OCI-LY3 (cell line): ENCODE measurements around the gene JOSD1.

Experiments
- H2AFZ ChIP-seq: fragments of 200-600, 300-600 bp; shearing (Covaris generic); 2 replicates; pipeline ENCODE4 v1.6.0; 2014; ENCODE audit warnings: antibody characterized with exemption, low read depth, low read length
- H3K27ac ChIP-seq: fragments of 200-600, 300-600 bp; sonication (generic); 2 replicates; pipeline ENCODE4 v1.5.1; 2014; ENCODE audit warnings: mild to moderate bottlenecking, low read length, moderate library complexity, mixed read lengths
- H3K27me3 ChIP-seq: fragments of 200-600, 300-600 bp; sonication (generic); 2 replicates; pipeline ENCODE4 v1.6.1; 2014; ENCODE audit warnings: low read depth, low read length, mixed read lengths
- H3K36me3 ChIP-seq: fragments of 200-600, 300-600 bp; sonication (generic); replicated peaks from 2 replicates; pipeline ENCODE3; 2014; ENCODE audit warnings: low read depth, low read length, mixed read lengths
- H3K4me1 ChIP-seq: fragments of 300-600, 200-600 bp; sonication (generic); 2 replicates; pipeline ENCODE4 v1.6.1; 2014; ENCODE audit warnings: low read length, mixed read lengths
- H3K4me2 ChIP-seq: fragments of 200-600, 300-600 bp; sonication (generic); 2 replicates; pipeline ENCODE4 v1.6.1; 2014; ENCODE audit warnings: low read length, mixed read lengths
- H3K4me3 ChIP-seq: fragments of 300-600, 200-600 bp; sonication (generic); 2 replicates; pipeline ENCODE4 v1.5.1; 2014; ENCODE audit warnings: antibody characterized with exemption, mild to moderate bottlenecking, low read length, moderate library complexity
- H3K79me2 ChIP-seq: fragments of 300-600, 200-600 bp; shearing (Covaris generic); 2 replicates; pipeline ENCODE4 v1.6.1; 2014; ENCODE audit warnings: mild to moderate bottlenecking, low read length, mixed read lengths
- H3K9ac ChIP-seq: fragments of 300-600, 200-600 bp; shearing (Covaris generic); 2 replicates; pipeline ENCODE4 v1.6.0; 2014; ENCODE audit warnings: mild to moderate bottlenecking, low read length, moderate library complexity
- H3K9me3 ChIP-seq: fragments of 200-600, 300-600 bp; shearing (Covaris generic); 2 replicates; pipeline ENCODE4 v1.6.1; 2014; ENCODE audit warnings: low read length, mixed read lengths; ENCODE audit not compliant: insufficient read depth
- H4K20me1 ChIP-seq: fragments of 200-600, 300-600 bp; sonication (generic); 2 replicates; pipeline ENCODE4 v1.6.1; 2016; ENCODE audit warnings: low read length, mixed read lengths; ENCODE audit not compliant: insufficient read depth
- EZH2phosphoT487 ChIP-seq: fragments of 200-600 bp; shearing (Covaris generic); IDR thresholded peaks from 2 replicates; pipeline ENCODE4 v1.6.1; 2018; ENCODE audit warnings: antibody characterized with exemption, mixed run types, low read depth
- TF ChIP-seq, protein P1 (sequence below): fragments of 200-600, 300-600 bp; sonication (generic); IDR thresholded peaks from 2 replicates; pipeline ENCODE4 v1.5.1; 2014; ENCODE audit warnings: antibody characterized with exemption, low read length, low read depth

JOSD1 gene

GRCh38 chr22:38745676-38746460 is 45.1 kb upstream of the JOSD1 start:
- no peaks in the 10 kb centered on the region for H3K27me3 ChIP-seq
- H3K4me2 ChIP-seq = no peak overlapping the region
- H3K9ac ChIP-seq = no peak overlapping the region
- no peaks in the 10 kb centered on the region; the same call in 1 of the 2 replicates for H4K20me1 ChIP-seq
- H2AFZ ChIP-seq = no peak overlapping the region
- TF ChIP-seq, protein P1, sequence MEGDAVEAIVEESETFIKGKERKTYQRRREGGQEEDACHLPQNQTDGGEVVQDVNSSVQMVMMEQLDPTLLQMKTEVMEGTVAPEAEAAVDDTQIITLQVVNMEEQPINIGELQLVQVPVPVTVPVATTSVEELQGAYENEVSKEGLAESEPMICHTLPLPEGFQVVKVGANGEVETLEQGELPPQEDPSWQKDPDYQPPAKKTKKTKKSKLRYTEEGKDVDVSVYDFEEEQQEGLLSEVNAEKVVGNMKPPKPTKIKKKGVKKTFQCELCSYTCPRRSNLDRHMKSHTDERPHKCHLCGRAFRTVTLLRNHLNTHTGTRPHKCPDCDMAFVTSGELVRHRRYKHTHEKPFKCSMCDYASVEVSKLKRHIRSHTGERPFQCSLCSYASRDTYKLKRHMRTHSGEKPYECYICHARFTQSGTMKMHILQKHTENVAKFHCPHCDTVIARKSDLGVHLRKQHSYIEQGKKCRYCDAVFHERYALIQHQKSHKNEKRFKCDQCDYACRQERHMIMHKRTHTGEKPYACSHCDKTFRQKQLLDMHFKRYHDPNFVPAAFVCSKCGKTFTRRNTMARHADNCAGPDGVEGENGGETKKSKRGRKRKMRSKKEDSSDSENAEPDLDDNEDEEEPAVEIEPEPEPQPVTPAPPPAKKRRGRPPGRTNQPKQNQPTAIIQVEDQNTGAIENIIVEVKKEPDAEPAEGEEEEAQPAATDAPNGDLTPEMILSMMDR = no peak
- no peak for TF ChIP-seq EZH2phosphoT487
- no peaks in the 10 kb centered on the region for H3K9me3 ChIP-seq
- H3K4me1 ChIP-seq = no peaks in the 10 kb centered on the region
- peaks cover 74% of the 10 kb centered on the region for H3K36me3 ChIP-seq
- H3K79me2 ChIP-seq = no peaks in the 10 kb centered on the region
- no peak overlapping the region for H3K27ac ChIP-seq
- no peak overlapping the region for H3K4me3 ChIP-seq

- Histone ChIP-seq H3K27ac (no peak overlapping the region), H3K79me2 (no peaks in the 10 kb centered on the region), H3K4me2 (no peak overlapping the region), H3K36me3 (peaks cover 75% of the 10 kb centered on the region), H3K9ac (no peak overlapping the region), H3K4me3 (no peak overlapping the region), H3K4me1 (no peaks in the 10 kb centered on the region), H3K9me3 (no peaks in the 10 kb centered on the region), H4K20me1 (no peaks in the 10 kb centered on the region; the same call in 1 of the 2 replicates), H3K27me3 (no peaks in the 10 kb centered on the region), H2AFZ (no peak overlapping the region)
- no peak for TF ChIP-seq EZH2phosphoT487
- TF ChIP-seq, protein P1 = no peak
Observed at GRCh38 chr22:38744981-38745380, 44.2 kb upstream of the JOSD1 start.

- no peak overlapping the region for H3K27ac ChIP-seq
- H3K9ac ChIP-seq = no peak overlapping the region
- H3K4me3 ChIP-seq = no peak overlapping the region
- no peak overlapping the region for H2AFZ ChIP-seq
- no peaks in the 10 kb centered on the region for H3K79me2 ChIP-seq
- no peak overlapping the region for H3K4me2 ChIP-seq
- H3K27me3 ChIP-seq = no peaks in the 10 kb centered on the region
- no peaks in the 10 kb centered on the region for H3K9me3 ChIP-seq
- H3K4me1 ChIP-seq = no peaks in the 10 kb centered on the region
- TF ChIP-seq, protein P1 = no peak
- no peak for TF ChIP-seq EZH2phosphoT487
- no peaks in the 10 kb centered on the region; the same call in 1 of the 2 replicates for H4K20me1 ChIP-seq
- peaks cover 82% of the 10 kb centered on the region for H3K36me3 ChIP-seq
Observed at GRCh38 chr22:38742176-38742942, 41.6 kb upstream of the JOSD1 start.

DNA sequence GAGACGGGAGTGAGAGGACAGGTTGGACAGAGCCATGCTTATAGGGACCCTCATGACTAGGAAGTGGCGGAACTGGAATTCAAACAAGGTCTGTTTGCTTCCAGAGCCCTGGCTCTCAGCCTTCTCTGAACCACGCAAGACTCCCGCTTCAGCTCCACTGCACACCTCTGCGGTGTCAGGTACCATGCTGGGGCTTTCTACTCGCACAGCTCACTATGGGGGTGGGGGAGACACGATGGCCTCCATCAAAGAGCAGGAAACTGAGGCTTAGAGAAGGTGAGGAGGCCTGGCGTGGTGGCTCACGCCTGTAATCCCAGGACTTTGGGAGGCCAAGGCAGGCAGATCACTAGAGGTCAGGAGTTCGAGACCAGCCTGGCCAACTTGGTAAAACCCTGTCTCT is 40.8 kb upstream of the JOSD1 start:
- Histone ChIP-seq H2AFZ (no peak overlapping the region), H3K4me3 (no peak overlapping the region), H3K4me1 (no peaks in the 10 kb centered on the region), H3K4me2 (no peak overlapping the region), H3K27ac (no peak overlapping the region), H3K27me3 (no peaks in the 10 kb centered on the region), H3K79me2 (no peaks in the 10 kb centered on the region), H3K9me3 (no peaks in the 10 kb centered on the region), H3K9ac (no peak overlapping the region), H3K36me3 (peaks cover 87% of the 10 kb centered on the region), H4K20me1 (no peaks in the 10 kb centered on the region; the same call in 1 of the 2 replicates)
- TF ChIP-seq EZH2phosphoT487 = no peak
- TF ChIP-seq, protein P1 = no peak
